ENCODE data around the gene FGF12.
A peak's percentile ranks its signal among the peaks of the same experiment; 100 is the strongest.

FGF12 gene

DNA sequence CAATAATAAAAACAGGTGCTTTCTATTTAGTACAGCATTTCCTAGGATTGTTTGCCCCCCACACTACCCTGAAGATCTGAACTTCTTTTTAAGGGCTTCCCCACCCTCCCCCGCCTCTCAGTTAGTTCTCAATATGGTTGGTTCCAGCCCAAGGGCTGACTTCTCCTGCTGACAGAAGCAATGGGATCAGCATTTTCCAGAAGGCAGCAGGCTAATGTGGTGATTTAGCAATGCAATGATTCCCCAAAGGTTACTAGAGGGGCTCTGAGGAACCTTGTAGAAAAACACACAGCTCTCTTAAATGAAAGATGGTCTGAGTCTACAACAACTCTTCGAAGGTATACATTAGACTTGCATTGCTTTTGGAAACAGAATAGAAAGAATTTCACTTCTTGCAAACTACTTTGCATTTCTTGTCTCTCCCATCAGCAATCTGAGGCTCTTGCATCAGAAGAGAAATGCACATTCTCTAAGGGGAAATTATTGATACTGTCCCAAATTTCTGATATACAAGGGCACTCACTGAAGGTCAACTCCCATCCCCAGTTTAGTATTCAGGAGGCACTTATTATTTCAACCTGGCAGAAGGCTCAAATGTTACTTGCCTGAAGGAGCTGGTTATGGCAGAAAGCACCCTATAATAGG is 30.3 kb downstream of the FGF12 start:
- Histone ChIP-seq H3K4me2 (ENCODE audit: insufficient read depth, low read length, poor library complexity, severe bottlenecking) (no peak overlapping the region), H3K9me3 (replicated peaks in 1 of 2; ENCODE audit: control insufficient read depth in 2 of 2, insufficient read depth in 1 of 2, low read depth in 1 of 2, low read length in 2 of 2) (peaks cover 0 to 2% of the 10 kb centered on the region in 2 donors), H3K23ac (ENCODE audit: low read depth, low read length, poor library complexity) (no peak overlapping the region), H3K4me3 (ENCODE audit: low read length in 2 of 2) (no peak overlapping the region), H2AFZ (ENCODE audit: low read length) (no peak overlapping the region), H3K4ac (ENCODE audit: low read length) (no peak overlapping the region), H2BK15ac (ENCODE audit: low read length) (no peak overlapping the region), H3K14ac (ENCODE audit: low read length) (no peak overlapping the region), H3K27ac (replicated peaks; ENCODE audit: low read length) (no peak overlapping the region), H2BK12ac (ENCODE audit: low read length) (no peak overlapping the region), H2BK5ac (ENCODE audit: low read length) (no peak overlapping the region), H3K9ac (ENCODE audit: low read depth, low read length, poor library complexity) (no peak overlapping the region), H3K4me1 (ENCODE audit: control insufficient read depth in 2 of 2, insufficient read depth in 1 of 2, low read depth in 1 of 2, low read length in 2 of 2) (no peaks in the 10 kb centered on the region), H3K79me1 (ENCODE audit: low read depth, low read length) (no peaks in the 10 kb centered on the region), H4K8ac (ENCODE audit: low read depth, low read length) (no peak overlapping the region), H3K27me3 (ENCODE audit: control insufficient read depth in 3 of 3, insufficient read depth in 3 of 3, low read depth in 1 of 3, low read length in 3 of 3) (no peaks in the 10 kb centered on the region), H3K36me3 (replicated peaks in 1 of 2; ENCODE audit: control insufficient read depth in 2 of 2, insufficient read depth in 2 of 2, low read length in 2 of 2) (no peaks in the 10 kb centered on the region), H2BK120ac (ENCODE audit: low read depth, low read length) (no peak overlapping the region), H4K91ac (ENCODE audit: low read depth, low read length, poor library complexity) (no peak overlapping the region), H2AK5ac (ENCODE audit: low read depth, low read length) (no peak overlapping the region), H3K18ac (ENCODE audit: low read length) (no peak overlapping the region)
- no peak for DNase-seq (ENCODE audit: low spot score)
- no CpG with 5 or more reads among the region's 2 CpGs for WGBS, 2 donors (ENCODE audit: extremely low coverage in 2 of 2, insufficient read length in 2 of 2, insufficient replicate concordance in 1 of 2)

DNA sequence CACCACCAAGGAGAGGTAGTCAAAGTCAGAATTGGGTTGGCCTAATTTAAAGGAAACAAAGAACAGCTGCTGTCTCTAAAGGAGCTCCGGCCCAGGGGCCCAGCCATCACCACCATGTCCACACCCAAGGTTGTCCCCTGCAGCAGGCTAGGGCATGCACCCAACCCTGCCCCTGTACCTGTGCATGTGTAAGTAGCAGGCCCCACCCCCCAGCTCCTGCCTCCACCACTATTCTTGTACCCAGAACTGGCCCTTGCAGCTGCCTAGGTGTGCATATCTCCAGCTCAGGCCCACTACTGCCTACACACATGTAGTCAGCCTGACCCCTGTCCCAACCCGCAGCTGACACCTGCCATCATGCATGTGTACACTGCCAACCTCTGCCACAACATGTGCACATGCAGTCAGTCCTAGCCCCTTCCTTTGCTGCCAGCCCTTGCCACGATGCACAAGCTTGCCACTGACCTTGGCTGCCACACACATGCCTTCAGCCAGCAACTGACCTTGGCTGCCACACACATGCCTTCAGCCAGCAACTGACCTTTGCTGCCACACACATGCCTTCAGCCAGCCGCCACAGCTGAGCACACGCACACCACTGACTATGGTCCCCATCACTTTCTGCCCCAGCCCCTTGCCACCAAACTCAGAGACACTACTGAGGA is 39.7 kb downstream of the FGF12 start:
- H2BK15ac ChIP-seq (ENCODE audit: low read length) = no peak overlapping the region
- no peaks in the 10 kb centered on the region for H3K4me1 ChIP-seq (ENCODE audit: control insufficient read depth in 2 of 2, insufficient read depth in 1 of 2, low read depth in 1 of 2, low read length in 2 of 2)
- H3K9me3 ChIP-seq (replicated peaks in 1 of 2; ENCODE audit: control insufficient read depth in 2 of 2, insufficient read depth in 1 of 2, low read depth in 1 of 2, low read length in 2 of 2) = peaks cover 0 to 2% of the 10 kb centered on the region in 2 donors
- no peak overlapping the region for H3K9ac ChIP-seq (ENCODE audit: low read depth, low read length, poor library complexity)
- peak overlapping the region; percentile 21 for H3K18ac ChIP-seq (ENCODE audit: low read length)
- H3K14ac ChIP-seq (ENCODE audit: low read length) = no peak overlapping the region
- no CpG with 5 or more reads among the region's 5 CpGs for WGBS, 2 donors (ENCODE audit: extremely low coverage in 2 of 2, insufficient read length in 2 of 2, insufficient replicate concordance in 1 of 2)
- peak overlapping the region; percentile 8 for H2BK12ac ChIP-seq (ENCODE audit: low read length)
- H3K79me1 ChIP-seq (ENCODE audit: low read depth, low read length) = no peaks in the 10 kb centered on the region
- no peak overlapping the region for H2BK5ac ChIP-seq (ENCODE audit: low read length)
- H4K91ac ChIP-seq (ENCODE audit: low read depth, low read length, poor library complexity) = no peak overlapping the region
- H3K4me3 ChIP-seq (ENCODE audit: low read length in 2 of 2) = peak overlapping the region in 1 of 2 donors; percentile 48
- H4K8ac ChIP-seq (ENCODE audit: low read depth, low read length) = no peak overlapping the region
- H2AK5ac ChIP-seq (ENCODE audit: low read depth, low read length) = no peak overlapping the region
- no peak for DNase-seq (ENCODE audit: low spot score)
- H3K4ac ChIP-seq (ENCODE audit: low read length) = no peak overlapping the region
- H3K36me3 ChIP-seq (replicated peaks in 1 of 2; ENCODE audit: control insufficient read depth in 2 of 2, insufficient read depth in 2 of 2, low read length in 2 of 2) = no peaks in the 10 kb centered on the region
- H3K27ac ChIP-seq (replicated peaks; ENCODE audit: low read length) = no peak overlapping the region
- H3K27me3 ChIP-seq (ENCODE audit: control insufficient read depth in 3 of 3, insufficient read depth in 3 of 3, low read depth in 1 of 3, low read length in 3 of 3) = no peaks in the 10 kb centered on the region
- no peak overlapping the region for H3K4me2 ChIP-seq (ENCODE audit: insufficient read depth, low read length, poor library complexity, severe bottlenecking)
- peak overlapping the region; percentile 20 for H3K23ac ChIP-seq (ENCODE audit: low read depth, low read length, poor library complexity)
- no peak overlapping the region for H2AFZ ChIP-seq (ENCODE audit: low read length)
- H2BK120ac ChIP-seq (ENCODE audit: low read depth, low read length) = no peak overlapping the region

DNA sequence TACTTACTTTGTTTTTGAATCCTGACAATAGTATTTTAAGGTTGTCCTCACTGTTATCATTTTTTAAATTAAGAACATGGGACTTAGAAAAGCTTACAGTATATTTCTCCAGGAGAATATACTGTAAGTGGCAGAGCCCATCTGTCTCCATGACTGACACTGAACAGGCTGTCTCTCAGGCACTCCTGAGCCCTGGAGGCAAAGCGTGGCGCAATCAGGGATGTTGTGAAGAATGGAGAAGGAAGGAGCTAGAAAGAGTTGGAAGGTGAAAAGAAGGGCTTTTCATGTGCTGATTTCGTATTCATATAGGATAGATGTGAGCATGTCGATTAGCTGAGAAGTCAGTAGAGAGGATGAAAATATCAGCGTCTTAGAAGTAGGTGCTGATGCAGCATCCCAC is 41.5 kb downstream of the FGF12 start:
- H3K27ac ChIP-seq (replicated peaks; ENCODE audit: low read length) = no peak overlapping the region
- H3K18ac ChIP-seq (ENCODE audit: low read length) = no peak overlapping the region
- no peak overlapping the region for H3K23ac ChIP-seq (ENCODE audit: low read depth, low read length, poor library complexity)
- no peak overlapping the region for H2BK12ac ChIP-seq (ENCODE audit: low read length)
- H2BK120ac ChIP-seq (ENCODE audit: low read depth, low read length) = no peak overlapping the region
- H2AFZ ChIP-seq (ENCODE audit: low read length) = no peak overlapping the region
- H2AK5ac ChIP-seq (ENCODE audit: low read depth, low read length) = no peak overlapping the region
- H3K9me3 ChIP-seq (replicated peaks in 1 of 2; ENCODE audit: control insufficient read depth in 2 of 2, insufficient read depth in 1 of 2, low read depth in 1 of 2, low read length in 2 of 2) = peaks cover 0 to 2% of the 10 kb centered on the region in 2 donors
- no peak overlapping the region for H3K4me3 ChIP-seq (ENCODE audit: low read length in 2 of 2)
- no peaks in the 10 kb centered on the region for H3K79me1 ChIP-seq (ENCODE audit: low read depth, low read length)
- H4K8ac ChIP-seq (ENCODE audit: low read depth, low read length) = no peak overlapping the region
- no peak overlapping the region for H3K9ac ChIP-seq (ENCODE audit: low read depth, low read length, poor library complexity)
- H3K4ac ChIP-seq (ENCODE audit: low read length) = no peak overlapping the region
- DNase-seq (ENCODE audit: low spot score) = no peak
- no peaks in the 10 kb centered on the region for H3K36me3 ChIP-seq (replicated peaks in 1 of 2; ENCODE audit: control insufficient read depth in 2 of 2, insufficient read depth in 2 of 2, low read length in 2 of 2)
- no peak overlapping the region for H2BK15ac ChIP-seq (ENCODE audit: low read length)
- H2BK5ac ChIP-seq (ENCODE audit: low read length) = no peak overlapping the region
- no peak overlapping the region for H4K91ac ChIP-seq (ENCODE audit: low read depth, low read length, poor library complexity)
- no CpG with 5 or more reads among the region's 5 CpGs for WGBS, 2 donors (ENCODE audit: extremely low coverage in 2 of 2, insufficient read length in 2 of 2, insufficient replicate concordance in 1 of 2)
- H3K4me1 ChIP-seq (ENCODE audit: control insufficient read depth in 2 of 2, insufficient read depth in 1 of 2, low read depth in 1 of 2, low read length in 2 of 2) = no peaks in the 10 kb centered on the region
- H3K14ac ChIP-seq (ENCODE audit: low read length) = no peak overlapping the region
- H3K27me3 ChIP-seq (ENCODE audit: control insufficient read depth in 3 of 3, insufficient read depth in 3 of 3, low read depth in 1 of 3, low read length in 3 of 3) = no peaks in the 10 kb centered on the region
- no peak overlapping the region for H3K4me2 ChIP-seq (ENCODE audit: insufficient read depth, low read length, poor library complexity, severe bottlenecking)

DNA sequence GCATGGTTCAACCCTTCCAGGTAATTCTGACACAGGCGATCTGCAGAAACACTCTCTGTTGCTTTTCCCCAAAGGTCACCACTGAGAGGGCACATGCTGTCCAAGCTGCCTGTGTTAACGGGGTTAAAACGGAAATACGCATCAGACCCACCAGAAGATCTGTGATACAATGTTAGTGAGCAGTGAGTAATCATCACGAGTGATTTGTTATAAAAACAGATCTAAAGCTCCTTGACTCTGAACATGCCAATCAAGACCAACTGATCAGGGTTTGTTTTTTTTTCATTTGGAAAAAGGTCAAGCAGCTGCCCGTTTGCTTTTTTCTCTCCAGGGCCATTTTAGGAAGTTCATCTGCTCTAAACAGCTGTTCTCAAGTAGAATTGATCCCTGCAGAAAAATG is 43.2 kb downstream of the FGF12 start:
- no peaks in the 10 kb centered on the region for H3K79me1 ChIP-seq (ENCODE audit: low read depth, low read length)
- no peaks in the 10 kb centered on the region for H3K36me3 ChIP-seq (replicated peaks in 1 of 2; ENCODE audit: control insufficient read depth in 2 of 2, insufficient read depth in 2 of 2, low read length in 2 of 2)
- no peak overlapping the region for H2AFZ ChIP-seq (ENCODE audit: low read length)
- no peak overlapping the region for H2BK15ac ChIP-seq (ENCODE audit: low read length)
- no peak overlapping the region for H2BK5ac ChIP-seq (ENCODE audit: low read length)
- H3K4me3 ChIP-seq (ENCODE audit: low read length in 2 of 2) = no peak overlapping the region
- H3K18ac ChIP-seq (ENCODE audit: low read length) = no peak overlapping the region
- H3K27ac ChIP-seq (replicated peaks; ENCODE audit: low read length) = no peak overlapping the region
- no peak overlapping the region for H2BK12ac ChIP-seq (ENCODE audit: low read length)
- H3K9ac ChIP-seq (ENCODE audit: low read depth, low read length, poor library complexity) = no peak overlapping the region
- no peaks in the 10 kb centered on the region for H3K27me3 ChIP-seq (ENCODE audit: control insufficient read depth in 3 of 3, insufficient read depth in 3 of 3, low read depth in 1 of 3, low read length in 3 of 3)
- no peak overlapping the region for H3K23ac ChIP-seq (ENCODE audit: low read depth, low read length, poor library complexity)
- no peak overlapping the region for H3K14ac ChIP-seq (ENCODE audit: low read length)
- H3K9me3 ChIP-seq (replicated peaks in 1 of 2; ENCODE audit: control insufficient read depth in 2 of 2, insufficient read depth in 1 of 2, low read depth in 1 of 2, low read length in 2 of 2) = peaks cover 0 to 2% of the 10 kb centered on the region in 2 donors
- no peak for DNase-seq (ENCODE audit: low spot score)
- no peak overlapping the region for H4K91ac ChIP-seq (ENCODE audit: low read depth, low read length, poor library complexity)
- no peak overlapping the region for H3K4ac ChIP-seq (ENCODE audit: low read length)
- H3K4me2 ChIP-seq (ENCODE audit: insufficient read depth, low read length, poor library complexity, severe bottlenecking) = no peak overlapping the region
- H2AK5ac ChIP-seq (ENCODE audit: low read depth, low read length) = no peak overlapping the region
- H4K8ac ChIP-seq (ENCODE audit: low read depth, low read length) = no peak overlapping the region
- no CpG with 5 or more reads among the region's 6 CpGs for WGBS, 2 donors (ENCODE audit: extremely low coverage in 2 of 2, insufficient read length in 2 of 2, insufficient replicate concordance in 1 of 2)
- no peak overlapping the region for H2BK120ac ChIP-seq (ENCODE audit: low read depth, low read length)
- peaks cover 0 to 3% of the 10 kb centered on the region in 2 donors for H3K4me1 ChIP-seq (ENCODE audit: control insufficient read depth in 2 of 2, insufficient read depth in 1 of 2, low read depth in 1 of 2, low read length in 2 of 2)
